ENCODE results near the gene RAB11FIP4.

- no peak for TF ChIP-seq CTCF (IDR thresholded peaks at IDR 0.05; ENCODE audit: insufficient read depth, low read length)
- no peak for TF ChIP-seq POLR2AphosphoS5 (IDR thresholded peaks at IDR 0.05; ENCODE audit: low read depth)
Measured at GRCh38 chr17:31523862-31524730, 132.6 kb downstream of the RAB11FIP4 start.
